GM18870 (cell line): ENCODE measurements around the gene SLAMF7.
A peak's percentile ranks its signal among the peaks of the same experiment; 100 is the strongest.
"Not testable (repeated sequence)": the region's sequence is repeated elsewhere in the genome, so short reads cannot be mapped to it uniquely, and the experiment has no call there.

Experiments used
- ATAC-seq: cut with Tn5 transposase; IDR thresholded peaks from one replicate; pipeline ENCODE4 v1.9.1; 2021; ENCODE audit warnings: moderate library complexity; ENCODE audit not compliant: unreplicated experiment

SLAMF7 gene

GRCh38 chr1:160739098-160739511, at the start of gene SLAMF7:
TSS of gene SLAMF7 (plus strand) at chr1:160739247. CDS start at chr1:160739302, 55 bp downstream.
- peak; percentile 57 for ATAC-seq

- ATAC-seq, result not testable (repeated sequence)
These were observed 46.7 kb upstream of the SLAMF7 start for GRCh38 chr1:160692390-160692789.

GRCh38 chr1:160702100-160702499, 36.9 kb upstream of the SLAMF7 start:
- no peak for ATAC-seq

- no peak for ATAC-seq
These were observed 34.8 kb upstream of the SLAMF7 start for GRCh38 chr1:160704250-160704649.

- ATAC-seq, result not testable (repeated sequence)
These were observed 33.8 kb upstream of the SLAMF7 start for GRCh38 chr1:160705212-160705621.

GRCh38 chr1:160705742-160706141, 33.3 kb upstream of the SLAMF7 start:
- ATAC-seq, result no peak

GRCh38 chr1:160706526-160707235, 32.4 kb upstream of the SLAMF7 start:
- ATAC-seq, result no peak

GRCh38 chr1:160707236-160708064, 31.6 kb upstream of the SLAMF7 start:
- no peak for ATAC-seq

GRCh38 chr1:160708118-160708517, 30.9 kb upstream of the SLAMF7 start:
- ATAC-seq, result no peak

- ATAC-seq, result peak; percentile 29
These were observed 30.2 kb upstream of the SLAMF7 start for GRCh38 chr1:160708801-160709200.

- ATAC-seq, result no peak
These were observed 29.3 kb upstream of the SLAMF7 start for GRCh38 chr1:160709715-160710114.

- ATAC-seq, result no peak
These were observed 28.4 kb upstream of the SLAMF7 start for GRCh38 chr1:160710517-160711252.

- no peak for ATAC-seq
These were observed 27.8 kb upstream of the SLAMF7 start for GRCh38 chr1:160711276-160711601.

GRCh38 chr1:160711602-160712311, 27.3 kb upstream of the SLAMF7 start, which contains the start of gene CD48:
TSS of gene CD48 (minus strand) at chr1:160711822. CDS start at chr1:160711763, 59 bp downstream.
- ATAC-seq, result peak; percentile 38

- ATAC-seq, result peak; percentile 41
These were observed 26.4 kb upstream of the SLAMF7 start for GRCh38 chr1:160712525-160713080.

GRCh38 chr1:160713161-160713560, 25.9 kb upstream of the SLAMF7 start:
- ATAC-seq, result no peak

- not testable (repeated sequence) for ATAC-seq
These were observed 24.9 kb upstream of the SLAMF7 start for GRCh38 chr1:160714034-160714648.

- no peak for ATAC-seq
These were observed 23.0 kb upstream of the SLAMF7 start for GRCh38 chr1:160716013-160716412.

GRCh38 chr1:160717306-160717705, 21.7 kb upstream of the SLAMF7 start:
- ATAC-seq, result no peak

GRCh38 chr1:160718210-160718609, 20.8 kb upstream of the SLAMF7 start:
- ATAC-seq, result no peak
